IPS DF 6.9 (cell line): ENCODE measurements around the gene TFF3.

Experiments
- DNase-seq: peaks from one replicate; pipeline ENCODE4 v3.0.0-alpha.2; 2013; ENCODE audit warnings: low read depth, low spot score
- H3K27ac ChIP-seq: one replicate; pipeline ENCODE4 v1.5.1; 2013; ENCODE audit warnings: low read length, control low read depth
- H3K27me3 ChIP-seq: 2 replicates; pipeline ENCODE4 v1.6.1; 2013; ENCODE audit warnings: mild to moderate bottlenecking, low read length; ENCODE audit not compliant: control insufficient read depth, insufficient read depth
- H3K36me3 ChIP-seq: 2 replicates; pipeline ENCODE4 v1.6.1; 2013; ENCODE audit warnings: low read length; ENCODE audit not compliant: control insufficient read depth, insufficient read depth
- H3K4me1 ChIP-seq: 2 replicates; pipeline ENCODE4 v1.6.1; 2013; ENCODE audit warnings: low read length; ENCODE audit not compliant: control insufficient read depth, insufficient read depth
- H3K4me3 ChIP-seq: 2 replicates; pipeline ENCODE4 v1.5.1; 2013; ENCODE audit warnings: mild to moderate bottlenecking, low read length
- H3K9me3 ChIP-seq: 2 replicates; pipeline ENCODE4 v1.6.1; 2013; ENCODE audit warnings: low read length, inconsistent platforms; ENCODE audit not compliant: control insufficient read depth, insufficient read depth
- WGBS: extraction: QIAGEN DNeasy Blood & Tissue Kit; methylation state at CpG from one replicate; pipeline ENCODE4 v1.1.7; 2013; ENCODE audit warnings: mixed read lengths, missing lambda C conversion rate; ENCODE audit not compliant: insufficient read length, insufficient coverage; 5-methylcytosine and 5-hydroxymethylcytosine counted together

TFF3 gene

DNA sequence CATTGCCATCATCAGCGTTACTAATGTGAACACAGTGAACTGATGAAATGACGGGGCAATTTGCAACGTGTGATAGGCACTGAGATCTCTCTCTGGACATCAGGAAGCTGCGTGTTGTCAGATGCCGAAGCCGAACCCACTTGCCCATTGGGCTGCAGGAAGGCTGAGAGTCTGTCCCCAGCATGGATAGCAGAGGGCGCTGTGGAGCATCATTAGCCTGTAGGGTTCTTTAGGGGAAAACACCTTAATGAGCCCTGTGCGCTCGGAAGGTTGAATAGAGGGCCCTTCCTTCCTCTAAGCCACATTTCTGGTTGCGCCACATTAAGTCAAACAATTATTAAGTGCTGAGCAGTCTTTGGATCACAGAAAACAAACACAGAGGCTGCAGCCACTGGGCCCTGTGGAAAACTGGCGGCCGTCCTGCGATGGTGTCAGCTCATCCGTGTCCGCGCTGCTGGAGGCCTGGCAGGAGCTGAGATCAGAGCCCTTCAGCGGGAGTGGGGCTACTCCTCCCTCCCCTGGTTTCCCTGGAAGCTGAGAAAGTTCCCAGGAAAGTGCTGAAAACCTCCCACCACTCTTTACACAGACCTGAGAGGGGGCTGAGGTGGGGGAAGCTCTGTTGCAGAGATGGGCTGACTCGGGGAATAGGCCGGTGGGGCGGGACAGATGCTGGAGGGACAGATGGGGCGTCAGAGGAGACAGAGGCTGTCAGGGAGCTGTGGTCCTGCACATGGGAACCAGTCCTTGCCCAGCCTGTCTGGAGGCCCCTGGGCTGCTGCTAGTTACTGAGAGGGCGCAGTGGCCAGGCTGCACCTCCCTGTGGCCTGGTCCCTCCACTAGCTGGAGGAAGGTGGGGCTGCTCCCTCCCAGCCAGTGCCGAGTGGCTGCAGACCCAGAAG lies 22.9 kb upstream of the TFF3 start:
- H3K36me3 ChIP-seq: no peaks in the 10 kb centered on the region
- DNase-seq: peak; percentile 87
- WGBS: no CpG with 5 or more reads among the region's 23 CpGs
- peaks cover 2% of the 10 kb centered on the region; the same call in 1 of the 2 replicates for H3K4me1 ChIP-seq
- no peaks in the 10 kb centered on the region for H3K27me3 ChIP-seq
- H3K9me3 ChIP-seq: no peaks in the 10 kb centered on the region
- no peak overlapping the region for H3K27ac ChIP-seq
- no peak overlapping the region for H3K4me3 ChIP-seq

DNA sequence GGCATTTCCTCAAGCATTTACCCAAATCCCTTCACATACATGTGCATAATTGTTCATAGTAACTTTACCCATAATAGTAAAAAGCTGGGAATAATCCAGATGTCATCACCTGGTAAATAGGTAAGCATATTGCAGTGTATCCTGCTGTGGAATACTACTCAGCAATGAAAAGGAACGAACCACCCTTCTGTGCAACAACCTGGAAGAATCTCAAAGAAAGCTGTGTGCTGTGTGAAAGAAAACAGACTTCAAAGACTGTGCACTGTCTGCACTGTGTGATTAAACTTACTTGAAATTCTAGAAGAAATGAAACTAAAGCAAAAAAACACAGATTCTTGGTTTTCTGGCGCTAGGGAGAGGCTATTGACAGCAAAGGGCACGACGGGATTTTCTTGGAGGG lies 22.1 kb upstream of the TFF3 start:
- no CpG with 5 or more reads among the region's 4 CpGs for WGBS
- H3K27ac ChIP-seq: no peak overlapping the region
- H3K4me1 ChIP-seq: peaks cover 2% of the 10 kb centered on the region; the same call in 1 of the 2 replicates
- no peaks in the 10 kb centered on the region for H3K36me3 ChIP-seq
- no peaks in the 10 kb centered on the region for H3K9me3 ChIP-seq
- DNase-seq: no peak
- no peaks in the 10 kb centered on the region for H3K27me3 ChIP-seq
- H3K4me3 ChIP-seq: no peak overlapping the region

GRCh38 chr21:42336054-42336453 lies 20.8 kb upstream of the TFF3 start:
- Histone ChIP-seq H3K27me3 (no peaks in the 10 kb centered on the region), H3K27ac (no peak overlapping the region), H3K9me3 (no peaks in the 10 kb centered on the region; the same call in 1 of the 2 replicates), H3K36me3 (no peaks in the 10 kb centered on the region), H3K4me1 (no peaks in the 10 kb centered on the region), H3K4me3 (no peak overlapping the region)
- WGBS: no CpG with 5 or more reads among the region's 10 CpGs
- DNase-seq: peak; percentile 70

GRCh38 chr21:42332557-42333317 lies 17.5 kb upstream of the TFF3 start:
- H3K36me3 ChIP-seq: no peaks in the 10 kb centered on the region
- no peak for DNase-seq
- H3K27ac ChIP-seq: no peak overlapping the region
- H3K27me3 ChIP-seq: no peaks in the 10 kb centered on the region
- H3K4me1 ChIP-seq: no peaks in the 10 kb centered on the region
- whole genome bisulfite sequencing: no CpG with 5 or more reads among the region's 5 CpGs
- H3K9me3 ChIP-seq: no peaks in the 10 kb centered on the region; the same call in none of the 2 replicates
- H3K4me3 ChIP-seq: no peak overlapping the region

GRCh38 chr21:42331660-42332059 lies 16.5 kb upstream of the TFF3 start:
- DNase-seq: no peak
- Histone ChIP-seq H3K4me1 (no peaks in the 10 kb centered on the region), H3K9me3 (no peaks in the 10 kb centered on the region; the same call in none of the 2 replicates), H3K36me3 (no peaks in the 10 kb centered on the region), H3K27me3 (no peaks in the 10 kb centered on the region), H3K27ac (no peak overlapping the region), H3K4me3 (no peak overlapping the region)

DNA sequence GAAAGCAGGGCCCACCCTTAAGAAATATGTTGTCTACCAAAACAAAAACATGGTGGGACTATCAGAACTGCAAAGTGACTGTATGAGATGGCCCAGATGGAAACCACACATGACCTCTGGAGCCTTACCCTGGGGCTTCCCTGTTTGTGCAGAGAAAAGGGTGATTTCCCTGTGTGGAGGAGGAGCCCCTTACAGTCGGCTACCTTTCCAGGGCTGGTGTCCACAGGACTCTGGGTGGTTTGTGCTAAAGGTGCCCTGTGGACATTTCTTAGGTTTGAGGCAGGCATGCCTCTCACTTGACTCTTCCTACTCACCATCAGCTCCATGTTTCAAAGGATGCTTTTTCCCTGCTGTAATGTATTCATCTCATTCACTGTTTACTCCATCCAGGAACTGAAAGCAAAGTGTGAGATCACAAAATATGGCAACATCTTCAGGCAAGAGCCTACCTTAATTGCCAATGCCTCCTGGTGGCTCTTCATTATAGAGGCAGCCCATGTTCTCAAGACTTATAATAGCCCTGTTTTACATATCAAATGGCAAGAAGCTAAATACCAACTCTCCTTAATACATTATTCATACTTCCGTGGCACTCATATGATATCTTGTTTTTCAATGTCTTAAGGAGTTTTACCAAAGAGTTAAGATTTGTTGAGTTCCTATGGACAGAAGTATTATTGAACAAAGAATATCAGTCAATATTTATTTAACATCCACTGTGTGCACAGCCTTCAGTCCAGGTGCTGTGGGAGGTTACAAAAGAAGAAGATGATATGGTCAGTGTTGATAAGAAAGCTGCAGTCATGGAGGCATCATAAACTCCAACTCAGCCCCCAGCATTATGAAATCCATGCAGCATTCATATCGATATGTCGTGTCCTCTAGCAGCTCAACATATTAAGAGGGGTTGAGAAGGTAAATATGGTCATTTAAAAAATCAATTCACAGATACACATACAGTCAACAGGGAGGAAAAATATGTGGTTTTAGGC lies 15.5 kb upstream of the TFF3 start:
- no peaks in the 10 kb centered on the region for H3K4me1 ChIP-seq
- no peak for DNase-seq

GRCh38 chr21:42324896-42325295 lies 9.7 kb upstream of the TFF3 start:
- no peak overlapping the region for H3K4me3 ChIP-seq
- no peaks in the 10 kb centered on the region for H3K4me1 ChIP-seq
- H3K9me3 ChIP-seq: no peaks in the 10 kb centered on the region; the same call in 1 of the 2 replicates
- H3K27me3 ChIP-seq: no peaks in the 10 kb centered on the region
- H3K27ac ChIP-seq: no peak overlapping the region
- WGBS: no CpG with 5 or more reads among the region's 6 CpGs
- no peak for DNase-seq
- H3K36me3 ChIP-seq: no peaks in the 10 kb centered on the region

More for the DNA sequence above, 15.5 kb upstream of the TFF3 start:
- Histone ChIP-seq H3K4me3 (no peak overlapping the region), H3K9me3 (no peaks in the 10 kb centered on the region; the same call in none of the 2 replicates), H3K27ac (no peak overlapping the region), H3K36me3 (no peaks in the 10 kb centered on the region), H3K27me3 (no peaks in the 10 kb centered on the region)
- no CpG with 5 or more reads among the region's 4 CpGs for WGBS

GRCh38 chr21:42321845-42322244 lies 6.6 kb upstream of the TFF3 start:
- H3K9me3 ChIP-seq: no peaks in the 10 kb centered on the region
- WGBS: no CpG with 5 or more reads among the region's 4 CpGs

GRCh38 chr21:42321231-42321630 lies 6.0 kb upstream of the TFF3 start:
- WGBS: no CpG with 5 or more reads among the region's 10 CpGs
- no peak for DNase-seq
- no peaks in the 10 kb centered on the region for H3K36me3 ChIP-seq
- no peak overlapping the region for H3K27ac ChIP-seq
- no peak overlapping the region for H3K4me3 ChIP-seq
- H3K27me3 ChIP-seq: no peaks in the 10 kb centered on the region
- no peaks in the 10 kb centered on the region for H3K9me3 ChIP-seq
- peaks cover 8% of the 10 kb centered on the region for H3K4me1 ChIP-seq

More at GRCh38 chr21:42321845-42322244, 6.6 kb upstream of the TFF3 start:
- Histone ChIP-seq H3K27ac (no peak overlapping the region), H3K36me3 (no peaks in the 10 kb centered on the region), H3K4me1 (peaks cover 7% of the 10 kb centered on the region), H3K27me3 (no peaks in the 10 kb centered on the region), H3K4me3 (no peak overlapping the region)
- DNase-seq: no peak

DNA sequence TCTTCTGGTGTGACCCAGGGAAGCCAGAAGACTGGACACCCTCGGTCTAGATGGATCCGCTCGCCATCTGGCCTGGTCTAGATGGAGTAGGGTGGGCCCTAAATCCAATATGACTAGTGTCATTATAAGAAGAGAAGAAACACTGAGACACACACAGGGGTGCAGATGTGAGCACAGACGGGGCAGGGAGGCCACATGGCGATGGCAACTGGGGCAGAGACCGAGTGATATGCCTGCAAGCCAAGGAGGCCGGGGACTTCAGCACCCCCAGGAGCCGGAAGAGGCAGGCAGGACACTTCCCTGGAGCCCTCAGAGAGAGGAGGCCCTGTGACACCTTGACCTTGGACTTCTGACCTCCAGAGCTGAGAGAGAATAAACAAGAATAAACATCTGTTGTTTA lies 5.6 kb upstream of the TFF3 start:
- Histone ChIP-seq H3K4me3 (no peak overlapping the region), H3K4me1 (peaks cover 8% of the 10 kb centered on the region), H3K9me3 (no peaks in the 10 kb centered on the region), H3K27ac (no peak overlapping the region), H3K27me3 (no peaks in the 10 kb centered on the region), H3K36me3 (no peaks in the 10 kb centered on the region)
- no peak for DNase-seq
- no CpG with 5 or more reads among the region's 8 CpGs for WGBS
